Measurements from ENCODE around the gene APOL4.

DNA sequence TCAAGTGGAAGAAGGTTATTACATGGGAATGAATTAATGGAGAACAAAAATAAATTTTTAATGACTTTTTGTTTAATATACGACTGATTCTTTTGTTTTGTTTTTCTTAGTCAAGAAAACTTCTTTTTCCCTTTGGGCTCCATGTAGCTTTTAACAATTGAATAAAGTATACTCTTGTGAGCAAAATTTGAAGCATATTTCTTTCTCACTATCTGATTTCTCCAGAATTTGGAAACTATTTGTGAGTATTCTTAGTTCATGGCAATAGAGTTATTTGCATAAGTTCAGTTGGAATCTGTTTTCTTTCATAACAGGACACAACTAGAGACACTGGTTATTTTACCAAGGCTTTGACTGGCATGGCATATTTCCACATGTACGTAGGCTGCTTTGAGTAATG lies 47.6 kb upstream of the APOL4 start:
- TF ChIP-seq, protein P1, sequence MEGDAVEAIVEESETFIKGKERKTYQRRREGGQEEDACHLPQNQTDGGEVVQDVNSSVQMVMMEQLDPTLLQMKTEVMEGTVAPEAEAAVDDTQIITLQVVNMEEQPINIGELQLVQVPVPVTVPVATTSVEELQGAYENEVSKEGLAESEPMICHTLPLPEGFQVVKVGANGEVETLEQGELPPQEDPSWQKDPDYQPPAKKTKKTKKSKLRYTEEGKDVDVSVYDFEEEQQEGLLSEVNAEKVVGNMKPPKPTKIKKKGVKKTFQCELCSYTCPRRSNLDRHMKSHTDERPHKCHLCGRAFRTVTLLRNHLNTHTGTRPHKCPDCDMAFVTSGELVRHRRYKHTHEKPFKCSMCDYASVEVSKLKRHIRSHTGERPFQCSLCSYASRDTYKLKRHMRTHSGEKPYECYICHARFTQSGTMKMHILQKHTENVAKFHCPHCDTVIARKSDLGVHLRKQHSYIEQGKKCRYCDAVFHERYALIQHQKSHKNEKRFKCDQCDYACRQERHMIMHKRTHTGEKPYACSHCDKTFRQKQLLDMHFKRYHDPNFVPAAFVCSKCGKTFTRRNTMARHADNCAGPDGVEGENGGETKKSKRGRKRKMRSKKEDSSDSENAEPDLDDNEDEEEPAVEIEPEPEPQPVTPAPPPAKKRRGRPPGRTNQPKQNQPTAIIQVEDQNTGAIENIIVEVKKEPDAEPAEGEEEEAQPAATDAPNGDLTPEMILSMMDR (IDR thresholded peaks at IDR 0.05): no peak
- no peak for TF ChIP-seq POLR2A (IDR thresholded peaks at IDR 0.05)
